Measurements from ENCODE around the gene NQO2. TPM values are rescaled to one million over a fixed set of nuclear protein-coding genes. Genes with fewer than 3 reads are reported as not detected.

Gene NQO2
- total and polyA plus RNA-seq, 2 of the 13 experiments (the other 11 are each of a cell fraction or from before 2014, with no cell fraction given), result 32.2 to 56.5 TPM

DNA sequence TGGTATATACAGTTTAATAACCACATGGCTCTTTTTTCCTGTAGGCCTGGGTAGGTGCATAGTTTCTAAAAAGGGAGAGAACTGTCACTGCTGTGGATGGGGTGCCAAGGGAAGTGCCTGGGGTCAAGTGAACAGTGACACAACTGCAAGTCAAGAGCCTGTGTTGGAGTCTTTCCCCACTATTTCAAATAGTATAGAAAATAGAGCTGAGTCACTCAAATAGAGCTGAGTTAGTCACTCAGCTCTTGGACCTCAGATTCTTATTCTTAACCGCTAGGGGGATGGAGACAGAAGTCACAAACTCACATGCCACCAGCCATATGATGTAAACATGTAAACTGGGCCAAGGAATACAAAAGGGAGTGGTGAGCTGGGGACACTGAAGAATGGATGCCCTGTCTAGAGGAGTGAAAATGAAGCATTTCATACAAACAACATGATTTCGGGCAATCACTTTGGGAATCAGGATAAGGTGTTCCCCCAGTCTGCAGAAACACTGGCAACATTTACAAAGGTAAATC is 2.1 kb downstream of the NQO2 start (continued):
- TF ChIP-seq, protein P1, sequence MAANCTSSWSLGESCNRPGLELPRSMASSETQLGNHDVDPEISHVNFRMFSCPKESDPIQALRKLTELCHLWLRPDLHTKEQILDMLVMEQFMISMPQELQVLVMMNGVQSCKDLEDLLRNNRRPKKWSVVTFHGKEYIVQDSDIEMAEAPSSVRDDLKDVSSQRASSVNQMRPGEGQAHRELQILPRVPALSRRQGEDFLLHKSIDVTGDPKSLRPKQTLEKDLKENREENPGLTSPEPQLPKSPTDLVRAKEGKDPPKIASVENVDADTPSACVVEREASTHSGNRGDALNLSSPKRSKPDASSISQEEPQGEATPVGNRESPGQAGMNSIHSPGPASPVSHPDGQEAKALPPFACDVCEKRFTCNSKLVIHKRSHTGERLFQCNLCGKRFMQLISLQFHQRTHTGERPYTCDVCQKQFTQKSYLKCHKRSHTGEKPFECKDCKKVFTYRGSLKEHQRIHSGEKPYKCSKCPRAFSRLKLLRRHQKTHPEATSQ (CRISPR knock-in tag; IDR thresholded peaks at IDR 0.05; ENCODE audit: borderline replicate concordance), result peak; percentile 41; the same call in 1 of the 2 replicates
- TF ChIP-seq ZSCAN22 (CRISPR knock-in tag; IDR thresholded peaks at IDR 0.05) (no peak), NR3C1 (CRISPR knock-in tag; IDR thresholded peaks at IDR 0.05) (no peak), ZNF20 (CRISPR knock-in tag; IDR thresholded peaks at IDR 0.05) (no peak), SIX4 (CRISPR knock-in tag; IDR thresholded peaks at IDR 0.05) (no peak), SP140L (CRISPR knock-in tag; IDR thresholded peaks at IDR 0.05; ENCODE audit: borderline replicate concordance) (no peak), POLR2A (IDR thresholded peaks at IDR 0.05; ENCODE audit: insufficient read depth in 1 of 2, low read depth in 2 of 2, low read length in 2 of 2) (no peak), ZNF562 (CRISPR knock-in tag; IDR thresholded peaks at IDR 0.05; ENCODE audit: borderline replicate concordance) (no peak), HDAC6 (IDR thresholded peaks at IDR 0.05; ENCODE audit: low read depth, low read length) (no peak), YEATS2 (CRISPR knock-in tag; IDR thresholded peaks at IDR 0.05; ENCODE audit: borderline replicate concordance) (peak; percentile 64; the same call in 1 of the 2 replicates), ZNF674 (CRISPR knock-in tag; IDR thresholded peaks at IDR 0.05; ENCODE audit: low read depth) (no peak), TCF7L2 (IDR thresholded peaks at IDR 0.05; ENCODE audit: low read depth, low read length) (no peak), NFIC (IDR thresholded peaks at IDR 0.05; ENCODE audit: low read length) (no peak), GPN1 (CRISPR knock-in tag; IDR thresholded peaks at IDR 0.05; ENCODE audit: borderline replicate concordance) (no peak), ZNF331 (CRISPR knock-in tag; IDR thresholded peaks at IDR 0.05) (0 out of 2 replicates have a peak, but pooled peaks have one; percentile 36), MIXL1 (CRISPR knock-in tag; IDR thresholded peaks at IDR 0.05) (no peak), PITX1 (CRISPR knock-in tag; IDR thresholded peaks at IDR 0.05) (no peak), ZNF563 (CRISPR knock-in tag; IDR thresholded peaks at IDR 0.05) (no peak), RCOR2 (CRISPR knock-in tag; IDR thresholded peaks at IDR 0.05) (no peak), ZNF776 (CRISPR knock-in tag; IDR thresholded peaks at IDR 0.05) (no peak), NCOA2 (CRISPR knock-in tag; IDR thresholded peaks at IDR 0.05) (no peak), HCFC1 (IDR thresholded peaks at IDR 0.05; ENCODE audit: low read depth, low read length) (no peak)
- TF ChIP-seq, protein P2, sequence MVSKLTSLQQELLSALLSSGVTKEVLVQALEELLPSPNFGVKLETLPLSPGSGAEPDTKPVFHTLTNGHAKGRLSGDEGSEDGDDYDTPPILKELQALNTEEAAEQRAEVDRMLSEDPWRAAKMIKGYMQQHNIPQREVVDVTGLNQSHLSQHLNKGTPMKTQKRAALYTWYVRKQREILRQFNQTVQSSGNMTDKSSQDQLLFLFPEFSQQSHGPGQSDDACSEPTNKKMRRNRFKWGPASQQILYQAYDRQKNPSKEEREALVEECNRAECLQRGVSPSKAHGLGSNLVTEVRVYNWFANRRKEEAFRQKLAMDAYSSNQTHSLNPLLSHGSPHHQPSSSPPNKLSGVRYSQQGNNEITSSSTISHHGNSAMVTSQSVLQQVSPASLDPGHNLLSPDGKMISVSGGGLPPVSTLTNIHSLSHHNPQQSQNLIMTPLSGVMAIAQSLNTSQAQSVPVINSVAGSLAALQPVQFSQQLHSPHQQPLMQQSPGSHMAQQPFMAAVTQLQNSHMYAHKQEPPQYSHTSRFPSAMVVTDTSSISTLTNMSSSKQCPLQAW (CRISPR knock-in tag; IDR thresholded peaks at IDR 0.05), result no peak
- TF ChIP-seq, protein P3, sequence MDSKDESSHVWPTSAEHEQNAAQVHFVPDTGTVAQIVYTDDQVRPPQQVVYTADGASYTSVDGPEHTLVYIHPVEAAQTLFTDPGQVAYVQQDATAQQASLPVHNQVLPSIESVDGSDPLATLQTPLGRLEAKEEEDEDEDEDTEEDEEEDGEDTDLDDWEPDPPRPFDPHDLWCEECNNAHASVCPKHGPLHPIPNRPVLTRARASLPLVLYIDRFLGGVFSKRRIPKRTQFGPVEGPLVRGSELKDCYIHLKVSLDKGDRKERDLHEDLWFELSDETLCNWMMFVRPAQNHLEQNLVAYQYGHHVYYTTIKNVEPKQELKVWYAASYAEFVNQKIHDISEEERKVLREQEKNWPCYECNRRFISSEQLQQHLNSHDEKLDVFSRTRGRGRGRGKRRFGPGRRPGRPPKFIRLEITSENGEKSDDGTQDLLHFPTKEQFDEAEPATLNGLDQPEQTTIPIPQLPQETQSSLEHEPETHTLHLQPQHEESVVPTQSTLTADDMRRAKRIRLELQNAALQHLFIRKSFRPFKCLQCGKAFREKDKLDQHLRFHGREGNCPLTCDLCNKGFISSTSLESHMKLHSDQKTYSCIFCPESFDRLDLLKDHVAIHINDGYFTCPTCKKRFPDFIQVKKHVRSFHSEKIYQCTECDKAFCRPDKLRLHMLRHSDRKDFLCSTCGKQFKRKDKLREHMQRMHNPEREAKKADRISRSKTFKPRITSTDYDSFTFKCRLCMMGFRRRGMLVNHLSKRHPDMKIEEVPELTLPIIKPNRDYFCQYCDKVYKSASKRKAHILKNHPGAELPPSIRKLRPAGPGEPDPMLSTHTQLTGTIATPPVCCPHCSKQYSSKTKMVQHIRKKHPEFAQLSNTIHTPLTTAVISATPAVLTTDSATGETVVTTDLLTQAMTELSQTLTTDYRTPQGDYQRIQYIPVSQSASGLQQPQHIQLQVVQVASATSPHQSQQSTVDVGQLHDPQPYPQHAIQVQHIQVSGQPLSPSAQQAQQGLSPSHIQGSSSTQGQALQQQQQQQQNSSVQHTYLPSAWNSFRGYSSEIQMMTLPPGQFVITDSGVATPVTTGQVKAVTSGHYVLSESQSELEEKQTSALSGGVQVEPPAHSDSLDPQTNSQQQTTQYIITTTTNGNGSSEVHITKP (CRISPR knock-in tag; IDR thresholded peaks at IDR 0.05; ENCODE audit: low read depth), result no peak
- TF ChIP-seq, protein P4, sequence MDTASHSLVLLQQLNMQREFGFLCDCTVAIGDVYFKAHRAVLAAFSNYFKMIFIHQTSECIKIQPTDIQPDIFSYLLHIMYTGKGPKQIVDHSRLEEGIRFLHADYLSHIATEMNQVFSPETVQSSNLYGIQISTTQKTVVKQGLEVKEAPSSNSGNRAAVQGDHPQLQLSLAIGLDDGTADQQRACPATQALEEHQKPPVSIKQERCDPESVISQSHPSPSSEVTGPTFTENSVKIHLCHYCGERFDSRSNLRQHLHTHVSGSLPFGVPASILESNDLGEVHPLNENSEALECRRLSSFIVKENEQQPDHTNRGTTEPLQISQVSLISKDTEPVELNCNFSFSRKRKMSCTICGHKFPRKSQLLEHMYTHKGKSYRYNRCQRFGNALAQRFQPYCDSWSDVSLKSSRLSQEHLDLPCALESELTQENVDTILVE (CRISPR knock-in tag; IDR thresholded peaks at IDR 0.05), result no peak
- TF ChIP-seq, protein P5, sequence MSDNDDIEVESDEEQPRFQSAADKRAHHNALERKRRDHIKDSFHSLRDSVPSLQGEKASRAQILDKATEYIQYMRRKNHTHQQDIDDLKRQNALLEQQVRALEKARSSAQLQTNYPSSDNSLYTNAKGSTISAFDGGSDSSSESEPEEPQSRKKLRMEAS (IDR thresholded peaks at IDR 0.05), result peak; percentile 81
